ENCODE measurements around the gene TTC24. TPM values are rescaled to one million over a fixed set of nuclear protein-coding genes. Genes with fewer than 3 reads are reported as not detected.

Gene TTC24
- total RNA-seq (under 1 TPM in 1 of 2 donors, not detected in 1; 0.23 TPM), polyA plus RNA-seq (under 1 TPM; 0.12 to 0.31 TPM)
- long read RNA-seq, donor 1, result 0 reads
- long read RNA-seq, donor 2, result 0 reads
- long read RNA-seq, donor 3, result 0 reads
- long read RNA-seq, donor 4, result 0 reads
- long read RNA-seq, donor 5, partial matches to known transcripts, result 26 of 50 reads
- long read RNA-seq, donor 5, other reads (novel, unspliced or antisense), result 24 of 50 reads

- no peak for ATAC-seq (ENCODE audit: insufficient read depth, low FRiP score)
- Histone ChIP-seq H3K9ac (ENCODE audit: insufficient read depth in 1 of 2, low read length in 2 of 2) (no peak within 1 kb of the TSS), H3K27ac (ENCODE audit: low read depth in 1 of 2, low read length in 1 of 2) (no peak within 1 kb of the TSS)
Observed at GRCh38 chr1:156579472-156579871, at the start of gene TTC24. Gene TTC24, plus strand, starts transcription at chr1:156579723. Its CDS starts 1,642 bp downstream, at chr1:156581365.

GRCh38 chr1:156530006-156530405 is 49.5 kb upstream of the TTC24 start:
- no peak for ATAC-seq (ENCODE audit: insufficient read depth, low FRiP score)

More at GRCh38 chr1:156579472-156579871, at the start of gene TTC24:
- no peak for DNase-seq
- Histone ChIP-seq H3K9me3 (ENCODE audit: control insufficient read depth in 4 of 4, insufficient read depth in 3 of 4, low read length in 3 of 4) (no peaks in the 10 kb centered on the region), H3K4me1 (ENCODE audit: control insufficient read depth in 5 of 5, insufficient read depth in 5 of 5, low read length in 5 of 5) (no peaks in the 10 kb centered on the region), H3K36me3 (ENCODE audit: control insufficient read depth in 4 of 4, insufficient read depth in 4 of 4, low read length in 4 of 4) (no peaks in the 10 kb centered on the region), H3K27me3 (ENCODE audit: control insufficient read depth in 3 of 3, insufficient read depth in 3 of 3, low read length in 2 of 3) (no peaks in the 10 kb centered on the region), H3K4me3 (no peak within 1 kb of the TSS)
- 78 to 79% methylated on average over 5 of the region's 5 CpGs for WGBS, 2 donors
- no peak for TF ChIP-seq CTCF (IDR thresholded peaks at IDR 0.05; ENCODE audit: control extremely low read depth, extremely low read depth)

GRCh38 chr1:156532374-156532773 is 47.1 kb upstream of the TTC24 start:
- 94 to 99% methylated on average over 4 of the region's 4 CpGs for WGBS, 2 donors
- Histone ChIP-seq H3K4me3 (no peak overlapping the region), H3K9ac (ENCODE audit: insufficient read depth in 1 of 2, low read length in 2 of 2) (no peak overlapping the region), H3K36me3 (ENCODE audit: control insufficient read depth in 4 of 4, insufficient read depth in 4 of 4, low read length in 4 of 4) (peaks cover 0 to 23% (median 0%) of the 10 kb centered on the region in 4 donors), H3K4me1 (ENCODE audit: control insufficient read depth in 5 of 5, insufficient read depth in 5 of 5, low read length in 5 of 5) (peaks cover 0 to 2% (median 0%) of the 10 kb centered on the region in 5 donors), H3K27ac (ENCODE audit: low read depth in 1 of 2, low read length in 1 of 2) (no peak overlapping the region), H3K27me3 (ENCODE audit: control insufficient read depth in 3 of 3, insufficient read depth in 3 of 3, low read length in 2 of 3) (no peaks in the 10 kb centered on the region), H3K9me3 (ENCODE audit: control insufficient read depth in 4 of 4, insufficient read depth in 3 of 4, low read length in 3 of 4) (no peaks in the 10 kb centered on the region)
- TF ChIP-seq CTCF (IDR thresholded peaks at IDR 0.05; ENCODE audit: control extremely low read depth, extremely low read depth), result no peak
- ATAC-seq (ENCODE audit: insufficient read depth, low FRiP score) (no peak), DNase-seq (no peak)

More at GRCh38 chr1:156530006-156530405, 49.5 kb upstream of the TTC24 start:
- 98% methylated on average over 18 of the region's 18 CpGs for WGBS, 2 donors
- H3K36me3 ChIP-seq (ENCODE audit: control insufficient read depth in 4 of 4, insufficient read depth in 4 of 4, low read length in 4 of 4), result peaks cover 0 to 32% (median 0%) of the 10 kb centered on the region in 4 donors
- no peak overlapping the region for H3K4me3 ChIP-seq
- no peak overlapping the region for H3K9ac ChIP-seq (ENCODE audit: insufficient read depth in 1 of 2, low read length in 2 of 2)
- no peak for TF ChIP-seq CTCF (IDR thresholded peaks at IDR 0.05; ENCODE audit: control extremely low read depth, extremely low read depth)
- H3K4me1 ChIP-seq (ENCODE audit: control insufficient read depth in 5 of 5, insufficient read depth in 5 of 5, low read length in 5 of 5), result peaks cover 0 to 4% (median 0%) of the 10 kb centered on the region in 5 donors
- H3K27me3 ChIP-seq (ENCODE audit: control insufficient read depth in 3 of 3, insufficient read depth in 3 of 3, low read length in 2 of 3), result no peaks in the 10 kb centered on the region
- H3K27ac ChIP-seq (ENCODE audit: low read depth in 1 of 2, low read length in 1 of 2), result no peak overlapping the region
- H3K9me3 ChIP-seq (ENCODE audit: control insufficient read depth in 4 of 4, insufficient read depth in 3 of 4, low read length in 3 of 4), result no peaks in the 10 kb centered on the region
- no peak for DNase-seq
